NCI-H1417 treated with DMSO at 0.1 percent for 48 hours (cell line): ENCODE data around the gene TARS2.

Experiments used
- DNase-seq: peaks from one replicate; lab custom pipeline; 2025; lab: John Stamatoyannopoulos, UW

TARS2 gene

GRCh38 chr1:150486966-150487762, at the start of gene TARS2:
TSS of gene TARS2 (plus strand) at chr1:150487419. CDS start at chr1:150487451, 32 bp downstream.
- peak; percentile 95 for DNase-seq

- DNase-seq = no peak
Observed at GRCh38 chr1:150441121-150441520, 46.1 kb upstream of the TARS2 start.

GRCh38 chr1:150444232-150444631, 43.0 kb upstream of the TARS2 start:
- no peak for DNase-seq

- DNase-seq = no peak
Observed at GRCh38 chr1:150456146-150456647, 31.0 kb upstream of the TARS2 start.

GRCh38 chr1:150464422-150464826, 22.8 kb upstream of the TARS2 start:
- peak; percentile 3 for DNase-seq

GRCh38 chr1:150466964-150467363, 20.3 kb upstream of the TARS2 start:
- DNase-seq = no peak

- DNase-seq = no peak
Observed at GRCh38 chr1:150469291-150469690, 17.9 kb upstream of the TARS2 start.

- no peak for DNase-seq
Observed at GRCh38 chr1:150472601-150473200, 14.5 kb upstream of the TARS2 start.

GRCh38 chr1:150473659-150474058, 13.6 kb upstream of the TARS2 start:
- DNase-seq = no peak

GRCh38 chr1:150474869-150475268, 12.3 kb upstream of the TARS2 start:
- DNase-seq = no peak

GRCh38 chr1:150476754-150477153, 10.5 kb upstream of the TARS2 start:
- no peak for DNase-seq

- DNase-seq = no peak
Observed at GRCh38 chr1:150477320-150477719, 9.9 kb upstream of the TARS2 start.

GRCh38 chr1:150477733-150478132, 9.5 kb upstream of the TARS2 start:
- DNase-seq = no peak

- no peak for DNase-seq
Observed at GRCh38 chr1:150479370-150479769, 7.8 kb upstream of the TARS2 start.

- no peak for DNase-seq
Observed at GRCh38 chr1:150479927-150480352, 7.3 kb upstream of the TARS2 start.

GRCh38 chr1:150484431-150484830, 2.8 kb upstream of the TARS2 start:
- no peak for DNase-seq

GRCh38 chr1:150484861-150485260, 2.4 kb upstream of the TARS2 start:
- DNase-seq = no peak

GRCh38 chr1:150487763-150488115, 520 bp downstream of the TARS2 start:
- no peak for DNase-seq

- no peak for DNase-seq
Observed at GRCh38 chr1:150493175-150493574, 6.0 kb downstream of the TARS2 start.

GRCh38 chr1:150498342-150498741, 11.1 kb downstream of the TARS2 start:
- DNase-seq = no peak

GRCh38 chr1:150505431-150505830, 18.2 kb downstream of the TARS2 start:
- DNase-seq = no peak

GRCh38 chr1:150507912-150508864, 21.0 kb downstream of the TARS2 start, which contains the start of gene ECM1:
TSS of gene ECM1 (plus strand) at chr1:150508109. CDS start at chr1:150508210, 101 bp downstream.
- DNase-seq = no peak
